ENCODE data around the gene ARAF.

- TF ChIP-seq CTCF (IDR thresholded peaks at IDR 0.05; ENCODE audit: extremely low read depth in 1 of 2, insufficient read depth in 1 of 2, low read depth in 1 of 2, low read length in 2 of 2) (peak; percentile 21 to 39), POLR2A (IDR thresholded peaks at IDR 0.05; ENCODE audit: low read depth, low read length) (no peak)
Observed at GRCh38 chrX:47568656-47569295, 7.8 kb downstream of the ARAF start.

All from endothelial cell of umbilical vein (primary cell).